Body of pancreas (tissue), 4 donors: Measurements from ENCODE around the gene TMEM115.

Source experiments
- POLR2A ChIP-seq, 3 donors: fragments of 450-650 bp; IDR thresholded peaks; one replicate each; pipeline ENCODE4 v1.6.1; 2016; ENCODE audit warnings: antibody characterized with exemption in 3 of 3, mild to moderate bottlenecking in 2 of 3
- TF ChIP-seq, protein P1 (sequence below), 7 experiments: fragments of 450-650 bp in 4 of 7; fragments of 200-600 bp in 3 of 7; sonication (generic) in 3 of 7; IDR thresholded peaks; one replicate each; pipeline ENCODE4 v1.5.1; 2016 to 2019; ENCODE audit warnings: antibody characterized with exemption in 7 of 7

DNA sequence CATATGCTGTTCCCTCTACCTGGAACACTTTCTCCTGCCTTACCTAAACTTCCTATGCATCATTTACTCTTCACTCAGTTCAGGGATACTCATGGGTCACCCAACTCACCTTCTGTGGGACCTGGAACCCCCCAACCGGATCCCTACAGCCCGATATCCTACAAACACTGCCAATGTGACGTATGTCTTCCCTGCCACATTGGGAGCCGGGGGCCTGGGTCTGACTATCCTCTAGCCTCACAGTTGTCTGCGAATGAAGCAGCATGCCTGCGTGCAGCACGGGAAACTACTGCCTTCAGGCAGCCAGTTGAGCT, 9.2 kb downstream of the TMEM115 start:
- TF ChIP-seq, protein P1, sequence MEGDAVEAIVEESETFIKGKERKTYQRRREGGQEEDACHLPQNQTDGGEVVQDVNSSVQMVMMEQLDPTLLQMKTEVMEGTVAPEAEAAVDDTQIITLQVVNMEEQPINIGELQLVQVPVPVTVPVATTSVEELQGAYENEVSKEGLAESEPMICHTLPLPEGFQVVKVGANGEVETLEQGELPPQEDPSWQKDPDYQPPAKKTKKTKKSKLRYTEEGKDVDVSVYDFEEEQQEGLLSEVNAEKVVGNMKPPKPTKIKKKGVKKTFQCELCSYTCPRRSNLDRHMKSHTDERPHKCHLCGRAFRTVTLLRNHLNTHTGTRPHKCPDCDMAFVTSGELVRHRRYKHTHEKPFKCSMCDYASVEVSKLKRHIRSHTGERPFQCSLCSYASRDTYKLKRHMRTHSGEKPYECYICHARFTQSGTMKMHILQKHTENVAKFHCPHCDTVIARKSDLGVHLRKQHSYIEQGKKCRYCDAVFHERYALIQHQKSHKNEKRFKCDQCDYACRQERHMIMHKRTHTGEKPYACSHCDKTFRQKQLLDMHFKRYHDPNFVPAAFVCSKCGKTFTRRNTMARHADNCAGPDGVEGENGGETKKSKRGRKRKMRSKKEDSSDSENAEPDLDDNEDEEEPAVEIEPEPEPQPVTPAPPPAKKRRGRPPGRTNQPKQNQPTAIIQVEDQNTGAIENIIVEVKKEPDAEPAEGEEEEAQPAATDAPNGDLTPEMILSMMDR (IDR thresholded peaks at IDR 0.05), result no peak
- no peak for TF ChIP-seq POLR2A (IDR thresholded peaks at IDR 0.05)
